Measurements from ENCODE around the gene FKBP2. TPM values are rescaled to one million over a fixed set of nuclear protein-coding genes. Genes with fewer than 3 reads are reported as not detected.

The FKBP2 gene
- total RNA-seq, 1 donor from 2014 or later: 42.1 TPM

DNA sequence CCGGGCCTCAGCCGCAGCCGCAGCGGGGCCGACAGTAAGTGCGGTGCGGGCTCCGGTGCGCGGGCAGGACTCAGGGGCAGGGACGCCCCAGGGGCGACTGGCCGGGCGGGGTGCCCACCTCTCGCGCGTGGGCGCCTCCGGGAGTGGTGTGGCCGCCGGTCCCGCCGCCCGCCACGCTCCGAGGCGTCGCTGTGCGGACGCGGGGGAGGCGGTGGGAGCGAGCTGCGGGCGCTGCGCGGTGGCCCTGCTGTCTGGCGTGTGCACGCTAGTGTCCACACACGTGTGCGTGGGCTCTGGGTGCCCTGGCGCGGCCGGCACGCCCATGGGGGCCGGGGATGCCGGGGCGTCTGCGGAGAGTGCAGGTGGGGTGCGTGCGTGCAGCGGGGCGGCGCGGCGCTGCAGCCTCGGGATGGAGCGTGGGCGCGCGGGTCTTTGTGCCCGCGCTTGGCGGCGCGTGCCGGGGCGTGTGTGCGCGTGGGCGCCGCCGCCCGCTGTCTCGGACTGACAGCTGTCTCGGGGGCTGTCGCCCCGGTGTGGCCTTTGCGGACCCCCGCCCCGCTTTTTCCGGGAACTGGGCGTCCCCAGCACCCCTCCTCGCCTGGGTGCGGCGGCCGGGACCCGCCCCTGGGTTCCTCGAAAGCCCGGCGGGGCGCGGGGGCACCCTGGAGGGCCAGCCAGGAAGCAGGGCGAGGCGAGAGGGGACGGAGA lies 51.0 kb downstream of the FKBP2 start:
- H3K27me3 Mint-ChIP-seq (ENCODE audit: low read depth): peaks cover 10% of the 10 kb centered on the region
- H3K4me3 Mint-ChIP-seq (ENCODE audit: unreplicated experiment): peak overlapping the region; percentile 51
- no peaks in the 10 kb centered on the region for H3K9me3 Mint-ChIP-seq (ENCODE audit: low read depth)
- TF ChIP-seq, protein P1, sequence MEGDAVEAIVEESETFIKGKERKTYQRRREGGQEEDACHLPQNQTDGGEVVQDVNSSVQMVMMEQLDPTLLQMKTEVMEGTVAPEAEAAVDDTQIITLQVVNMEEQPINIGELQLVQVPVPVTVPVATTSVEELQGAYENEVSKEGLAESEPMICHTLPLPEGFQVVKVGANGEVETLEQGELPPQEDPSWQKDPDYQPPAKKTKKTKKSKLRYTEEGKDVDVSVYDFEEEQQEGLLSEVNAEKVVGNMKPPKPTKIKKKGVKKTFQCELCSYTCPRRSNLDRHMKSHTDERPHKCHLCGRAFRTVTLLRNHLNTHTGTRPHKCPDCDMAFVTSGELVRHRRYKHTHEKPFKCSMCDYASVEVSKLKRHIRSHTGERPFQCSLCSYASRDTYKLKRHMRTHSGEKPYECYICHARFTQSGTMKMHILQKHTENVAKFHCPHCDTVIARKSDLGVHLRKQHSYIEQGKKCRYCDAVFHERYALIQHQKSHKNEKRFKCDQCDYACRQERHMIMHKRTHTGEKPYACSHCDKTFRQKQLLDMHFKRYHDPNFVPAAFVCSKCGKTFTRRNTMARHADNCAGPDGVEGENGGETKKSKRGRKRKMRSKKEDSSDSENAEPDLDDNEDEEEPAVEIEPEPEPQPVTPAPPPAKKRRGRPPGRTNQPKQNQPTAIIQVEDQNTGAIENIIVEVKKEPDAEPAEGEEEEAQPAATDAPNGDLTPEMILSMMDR (IDR thresholded peaks at IDR 0.05): no peak
- no peak for DNase-seq (ENCODE audit: low spot score)
- H3K4me1 Mint-ChIP-seq (ENCODE audit: low read depth): peaks cover 19% of the 10 kb centered on the region
- H3K27ac Mint-ChIP-seq (ENCODE audit: unreplicated experiment): no peak overlapping the region
- H3K36me3 Mint-ChIP-seq (ENCODE audit: low read depth): no peaks in the 10 kb centered on the region

DNA sequence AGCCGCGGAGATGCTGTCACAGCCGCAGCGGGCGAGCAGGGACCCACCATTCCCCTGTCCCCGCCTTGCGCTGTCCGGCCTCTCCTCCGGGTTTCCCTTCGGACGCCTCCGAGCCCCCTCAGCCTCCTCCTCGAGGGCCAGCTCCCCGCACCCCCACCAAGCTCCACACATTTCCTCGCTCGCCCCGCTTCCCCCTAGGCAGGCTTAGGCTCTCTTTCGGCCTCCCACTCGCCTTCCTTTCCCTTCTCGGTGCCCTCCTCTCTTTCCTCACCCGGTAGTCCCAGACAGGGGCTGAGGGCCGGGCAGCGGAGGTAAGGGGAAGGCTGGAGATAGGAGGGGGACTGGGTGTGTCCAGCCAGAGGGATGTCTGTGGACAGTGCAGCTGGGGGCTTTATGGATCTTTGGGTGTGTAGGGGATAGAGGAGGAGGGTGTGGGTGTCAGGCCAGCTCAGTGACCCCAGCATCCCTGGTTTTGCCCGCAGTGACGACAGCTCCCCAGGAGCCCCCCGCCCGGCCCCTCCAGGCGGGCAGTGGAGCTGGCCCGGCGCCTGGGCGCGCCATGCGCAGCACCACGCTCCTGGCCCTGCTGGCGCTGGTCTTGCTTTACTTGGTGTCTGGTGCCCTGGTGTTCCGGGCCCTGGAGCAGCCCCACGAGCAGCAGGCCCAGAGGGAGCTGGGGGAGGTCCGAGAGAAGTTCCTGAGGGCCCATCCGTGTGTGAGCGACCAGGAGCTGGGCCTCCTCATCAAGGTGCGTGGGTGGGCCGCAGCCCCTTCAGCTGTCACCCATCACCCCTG lies 51.8 kb downstream of the FKBP2 start:
- peaks cover 16% of the 10 kb centered on the region for H3K4me1 Mint-ChIP-seq (ENCODE audit: low read depth)
- TF ChIP-seq, protein P1 (IDR thresholded peaks at IDR 0.05): no peak
- no peak for DNase-seq (ENCODE audit: low spot score)
- peaks cover 16% of the 10 kb centered on the region for H3K27me3 Mint-ChIP-seq (ENCODE audit: low read depth)
- peak overlapping the region; percentile 51 for H3K4me3 Mint-ChIP-seq (ENCODE audit: unreplicated experiment)
- no peaks in the 10 kb centered on the region for H3K9me3 Mint-ChIP-seq (ENCODE audit: low read depth)
- no peak overlapping the region for H3K27ac Mint-ChIP-seq (ENCODE audit: unreplicated experiment)
- no peaks in the 10 kb centered on the region for H3K36me3 Mint-ChIP-seq (ENCODE audit: low read depth)

Other genes with a start within 250 kb of the FKBP2 start
- 0.12 to 0.31 TPM (median 0.22 TPM) in 3 replicates for gene FLRT1, start 205.2 kb upstream of the FKBP2 start, total RNA-seq
- gene MACROD1, start 75.0 kb upstream of the FKBP2 start, total RNA-seq: 15.7 to 20.6 TPM (median 16.9 TPM) in 3 replicates
- gene STIP1, start 54.9 kb upstream of the FKBP2 start, total RNA-seq: 108 to 129 TPM (median 109 TPM) in 3 replicates
- 1.0 to 1.5 TPM (median 1.5 TPM) in 3 replicates for gene FERMT3, start 34.4 kb upstream of the FKBP2 start, total RNA-seq
- gene TRPT1, start 14.9 kb upstream of the FKBP2 start, total RNA-seq: 37.9 to 45.7 TPM (median 42.2 TPM) in 3 replicates
- gene NUDT22, start 14.8 kb upstream of the FKBP2 start, total RNA-seq: 42.1 to 56.6 TPM (median 49.9 TPM) in 3 replicates
- gene DNAJC4, start 10.5 kb upstream of the FKBP2 start, total RNA-seq: 27.0 to 31.6 TPM (median 28.9 TPM) in 3 replicates
- gene VEGFB, start 6.5 kb upstream of the FKBP2 start, total RNA-seq: 165 to 209 TPM (median 168 TPM) in 3 replicates
- 280 to 358 TPM (median 322 TPM) in 3 replicates for gene PPP1R14B, start 5.8 kb downstream of the FKBP2 start, total RNA-seq
- gene PLCB3, start 10.4 kb downstream of the FKBP2 start, total RNA-seq: 35.5 to 51.4 TPM (median 47.2 TPM) in 3 replicates
- gene BAD, start 43.6 kb downstream of the FKBP2 start, total RNA-seq: 55.5 to 58.8 TPM (median 56.8 TPM) in 3 replicates
- gene GPR137, start 44.8 kb downstream of the FKBP2 start, total RNA-seq: 57.8 to 64.8 TPM (median 59.2 TPM) in 3 replicates
- 0.22 to 0.39 TPM in 2 of 3 replicates, not detected in the other for gene KCNK4, start 50.2 kb downstream of the FKBP2 start, total RNA-seq
- gene CATSPERZ, start 59.3 kb downstream of the FKBP2 start, total RNA-seq: 0.92 to 1.0 TPM in 2 of 3 replicates, not detected in the other
- gene ESRRA, start 64.4 kb downstream of the FKBP2 start, total RNA-seq: 25.6 to 30.7 TPM (median 29.6 TPM) in 3 replicates
- 122 to 182 TPM (median 126 TPM) in 3 replicates for gene TRMT112, start 76.5 kb downstream of the FKBP2 start, total RNA-seq
- 181 to 234 TPM (median 232 TPM) in 3 replicates for gene PRDX5, start 77.0 kb downstream of the FKBP2 start, total RNA-seq
- gene CCDC88B, start 99.1 kb downstream of the FKBP2 start, total RNA-seq: 0.82 to 1.3 TPM (median 0.99 TPM) in 3 replicates
- gene RPS6KA4, start 118.1 kb downstream of the FKBP2 start, total RNA-seq: 32.7 to 43.6 TPM (median 34.9 TPM) in 3 replicates